Measurements from ENCODE around the gene KRT33B. TPM values are rescaled to one million over a fixed set of nuclear protein-coding genes. Genes with fewer than 3 reads are reported as not detected.
"Not testable (repeated sequence)": the region's sequence is repeated elsewhere in the genome, so short reads cannot be mapped to it uniquely, and the experiment has no call there.

The KRT33B gene
- total RNA-seq, 1 donor from 2014 or later = not detected

GRCh38 chr17:41352597-41353366 lies 16.8 kb downstream of the KRT33B start:
- no peak for DNase-seq (ENCODE audit: low spot score in 2 of 2, unreplicated experiment in 2 of 2)
- Mint-ChIP-seq H3K9me3 (peaks cover 17% of the 10 kb centered on the region), H3K27ac (no peak overlapping the region), H3K4me3 (no peak overlapping the region), H3K27me3 (ENCODE audit: low read depth) (no peaks in the 10 kb centered on the region), H3K36me3 (no peaks in the 10 kb centered on the region), H3K4me1 (no peaks in the 10 kb centered on the region)
- no peak for TF ChIP-seq CTCF (IDR thresholded peaks at IDR 0.05; ENCODE audit: unreplicated experiment)

- Mint-ChIP-seq H3K4me3 (no peak overlapping the region), H3K27me3 (ENCODE audit: low read depth) (no peaks in the 10 kb centered on the region), H3K36me3 (no peaks in the 10 kb centered on the region), H3K27ac (no peak overlapping the region), H3K9me3 (peaks cover 4% of the 10 kb centered on the region), H3K4me1 (peaks cover 2% of the 10 kb centered on the region)
- no peak for DNase-seq (ENCODE audit: low spot score in 2 of 2, unreplicated experiment in 2 of 2)
- no peak for TF ChIP-seq CTCF (IDR thresholded peaks at IDR 0.05; ENCODE audit: unreplicated experiment)
Observed at GRCh38 chr17:41351177-41351576, 18.4 kb downstream of the KRT33B start.

GRCh38 chr17:41350381-41350878 lies 19.2 kb downstream of the KRT33B start, which contains the start of gene KRT33A:
Gene KRT33A, minus strand, starts transcription at chr17:41350828. Its CDS starts 61 bp downstream, at chr17:41350767.
- not testable (repeated sequence) for H3K4me1 Mint-ChIP-seq; H3K9me3 Mint-ChIP-seq; H3K36me3 Mint-ChIP-seq; DNase-seq (ENCODE audit: low spot score in 2 of 2, unreplicated experiment in 2 of 2); H3K27me3 Mint-ChIP-seq (ENCODE audit: low read depth); H3K4me3 Mint-ChIP-seq; H3K27ac Mint-ChIP-seq

- TF ChIP-seq CTCF (IDR thresholded peaks at IDR 0.05; ENCODE audit: unreplicated experiment) = no peak
- DNase-seq (ENCODE audit: low spot score in 2 of 2, unreplicated experiment in 2 of 2) = no peak
- peaks cover 4% of the 10 kb centered on the region for H3K9me3 Mint-ChIP-seq
- H3K4me3 Mint-ChIP-seq = no peak overlapping the region
- H3K27me3 Mint-ChIP-seq (ENCODE audit: low read depth) = no peaks in the 10 kb centered on the region
- peaks cover 5% of the 10 kb centered on the region for H3K4me1 Mint-ChIP-seq
- peaks cover 3% of the 10 kb centered on the region for H3K36me3 Mint-ChIP-seq
- H3K27ac Mint-ChIP-seq = no peak overlapping the region
Observed at GRCh38 chr17:41347869-41348760, 21.5 kb downstream of the KRT33B start.

GRCh38 chr17:41346421-41346820 lies 23.2 kb downstream of the KRT33B start:
- peaks cover 17% of the 10 kb centered on the region for H3K9me3 Mint-ChIP-seq
- not testable (repeated sequence) for H3K4me3 Mint-ChIP-seq; H3K36me3 Mint-ChIP-seq; H3K27ac Mint-ChIP-seq; H3K27me3 Mint-ChIP-seq (ENCODE audit: low read depth); H3K4me1 Mint-ChIP-seq; DNase-seq (ENCODE audit: low spot score in 2 of 2, unreplicated experiment in 2 of 2)

GRCh38 chr17:41345992-41346391 lies 23.6 kb downstream of the KRT33B start:
- no peak for DNase-seq (ENCODE audit: low spot score in 2 of 2, unreplicated experiment in 2 of 2)
- H3K27me3 Mint-ChIP-seq (ENCODE audit: low read depth) = no peaks in the 10 kb centered on the region
- no peak overlapping the region for H3K27ac Mint-ChIP-seq
- H3K36me3 Mint-ChIP-seq = peaks cover 7% of the 10 kb centered on the region
- peaks cover 5% of the 10 kb centered on the region for H3K4me1 Mint-ChIP-seq
- TF ChIP-seq CTCF (IDR thresholded peaks at IDR 0.05; ENCODE audit: unreplicated experiment) = no peak
- peaks cover 17% of the 10 kb centered on the region for H3K9me3 Mint-ChIP-seq
- no peak overlapping the region for H3K4me3 Mint-ChIP-seq

Measured in mesothelial cell of epicardium (in vitro differentiated cells).